Esophagus squamous epithelium (tissue), 5 donors: ENCODE data around the gene CCPG1. TPM values are rescaled to one million over a fixed set of nuclear protein-coding genes. Genes with fewer than 3 reads are reported as not detected.
A peak's percentile ranks its signal among the peaks of the same experiment; 100 is the strongest.

Experiments used
- DNase-seq: peaks from one replicate; lab custom pipeline; 2025; lab: John Stamatoyannopoulos, UW
- H3K27ac ChIP-seq, 4 donors: fragments of 200-600 bp; sonication (generic); one replicate each; pipeline ENCODE4 v1.5.1; 2016 to 2019; ENCODE audit warnings: mild to moderate bottlenecking in 1 of 4
- H3K27me3 ChIP-seq, 4 donors: fragments of 200-600 bp; sonication (generic); 1 replicate in 3 of 4; 2 replicates in 1 of 4; pipeline versions ENCODE4 v1.5.1 to v1.6.0; 2017 to 2021; ENCODE audit warnings: antibody characterized with exemption in 1 of 4
- H3K36me3 ChIP-seq, 3 donors: fragments of 200-600 bp; sonication (generic); one replicate each; pipeline ENCODE4 v1.5.1; 2016 to 2019
- H3K4me1 ChIP-seq, 3 donors: fragments of 200-600 bp; sonication (generic); one replicate each; pipeline ENCODE4 v1.5.1; 2017 to 2019
- H3K4me3 ChIP-seq, 4 donors: fragments of 200-600 bp; sonication (generic); 1 replicate in 3 of 4; 2 replicates in 1 of 4; pipeline ENCODE4 v1.5.1; 2016 to 2019; ENCODE audit warnings: mild to moderate bottlenecking in 2 of 4, moderate library complexity in 1 of 4
- H3K9me3 ChIP-seq, 3 donors: fragments of 200-600 bp; sonication (generic); one replicate each; pipeline ENCODE4 v1.5.1; 2016 to 2019
- POLR2A ChIP-seq, 4 donors: fragments of 450-650 bp; IDR thresholded peaks; one replicate each; pipeline ENCODE4 v1.6.1; 2017; ENCODE audit warnings: antibody characterized with exemption in 4 of 4, mild to moderate bottlenecking in 4 of 4, moderate library complexity in 3 of 4
- WGBS, 2 donors: methylation state at CpG; one replicate each; pipeline ENCODE4 v1.1.5; 2018; 5-methylcytosine and 5-hydroxymethylcytosine counted together
- intact Hi-C: fragments of 100-400 bp; cut with DNase I; formaldehyde crosslinking; loops from one replicate; pipeline ENCODE4 v1.15.0; 2022
- total RNA-seq, 4 donors: library from RNA; depleted of rRNA; stranded (reverse); fragments of >200 nt; gene quantifications; one replicate each; pipeline ENCODE4 v1.1.0, GENCODE V29; 2016
- TF ChIP-seq, protein P1 (sequence below), 6 experiments: fragments of 450-650 bp in 4 of 6; fragments of 200-600 bp in 2 of 6; sonication (generic) in 2 of 6; IDR thresholded peaks; one replicate each; pipeline ENCODE4 v1.5.1; 2016 to 2019; ENCODE audit warnings: antibody characterized with exemption in 6 of 6, mild to moderate bottlenecking in 4 of 6, moderate library complexity in 4 of 6
- donor health status: DM: yes; HTN: yes; CAD: no.

The CCPG1 gene
- total RNA-seq, 4 donors from 2014 or later, result 6.9 to 24.2 (median 15.4) TPM

DNA sequence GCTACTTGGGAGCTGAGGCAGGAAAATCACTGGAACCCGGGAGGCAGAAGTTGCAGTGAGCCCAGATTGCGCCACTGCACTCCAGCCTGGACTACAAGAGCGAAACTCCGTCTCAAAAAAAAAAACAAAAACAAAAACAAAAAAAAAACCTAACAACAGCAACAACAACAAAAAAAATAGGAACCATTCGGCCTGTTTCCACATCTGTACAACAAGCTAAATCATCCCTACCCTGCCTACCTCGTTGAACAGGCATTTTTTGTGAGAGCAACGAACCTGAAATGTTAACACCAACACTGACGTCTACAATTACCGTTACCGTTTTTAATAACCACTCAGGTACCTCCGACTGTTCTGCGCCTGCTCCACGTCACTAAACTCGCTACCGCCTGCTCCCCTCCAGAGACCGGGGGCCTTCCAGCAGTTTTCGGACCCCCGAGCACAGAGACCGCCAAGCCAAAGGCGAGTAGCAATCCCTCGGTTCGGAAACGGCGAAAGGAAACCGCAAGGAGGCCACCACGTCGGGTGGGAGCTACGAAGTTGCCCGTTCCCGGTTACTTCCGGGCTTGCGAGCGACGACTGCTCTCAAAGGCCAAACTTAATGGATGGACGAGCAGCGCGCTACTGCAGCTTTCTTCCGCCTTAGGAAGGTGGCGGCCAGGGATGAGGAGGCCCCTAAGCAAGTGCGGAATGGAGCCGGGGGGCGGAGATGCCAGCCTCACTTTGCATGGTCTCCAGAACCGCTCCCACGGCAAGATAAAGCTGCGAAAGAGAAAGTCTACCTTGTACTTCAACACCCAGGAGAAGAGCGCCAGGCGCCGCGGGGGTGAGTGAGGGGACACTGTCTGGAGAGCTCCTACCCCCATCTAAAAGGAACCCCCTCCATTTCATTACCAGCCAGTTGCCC is 89.3 kb downstream of the CCPG1 start, which contains the start of the genes PIGB and PIGBOS1:
Gene PIGB, plus strand, starts transcription at position 635 of the 907 bp plus-strand sequence. Its CDS starts 29 bp downstream, at position 664.
Gene PIGBOS1, minus strand, starts transcription at position 536 of the 907 bp plus-strand sequence. CDS start 1,331 bp downstream, outside the sequence.
- Histone ChIP-seq H3K27me3 (no peaks in the 10 kb centered on the region), H3K4me3 (peak within 1 kb of the TSS; percentile 52 to 95 (median 82)), H3K9me3 (no peaks in the 10 kb centered on the region), H3K27ac (peak within 1 kb of the TSS; percentile 90 to 96 (median 94)), H3K4me1 (peaks cover 0 to 46% (median 18%) of the 10 kb centered on the region in 3 donors), H3K36me3 (peaks cover 0 to 4% (median 0%) of the 10 kb centered on the region in 3 donors)
- peak; percentile 51 for DNase-seq
- intact Hi-C loops, result no loop called here
- 1 to 2% methylated on average over 21 to 23 of the region's 49 CpGs for WGBS, 2 donors
- TF ChIP-seq, protein P1, sequence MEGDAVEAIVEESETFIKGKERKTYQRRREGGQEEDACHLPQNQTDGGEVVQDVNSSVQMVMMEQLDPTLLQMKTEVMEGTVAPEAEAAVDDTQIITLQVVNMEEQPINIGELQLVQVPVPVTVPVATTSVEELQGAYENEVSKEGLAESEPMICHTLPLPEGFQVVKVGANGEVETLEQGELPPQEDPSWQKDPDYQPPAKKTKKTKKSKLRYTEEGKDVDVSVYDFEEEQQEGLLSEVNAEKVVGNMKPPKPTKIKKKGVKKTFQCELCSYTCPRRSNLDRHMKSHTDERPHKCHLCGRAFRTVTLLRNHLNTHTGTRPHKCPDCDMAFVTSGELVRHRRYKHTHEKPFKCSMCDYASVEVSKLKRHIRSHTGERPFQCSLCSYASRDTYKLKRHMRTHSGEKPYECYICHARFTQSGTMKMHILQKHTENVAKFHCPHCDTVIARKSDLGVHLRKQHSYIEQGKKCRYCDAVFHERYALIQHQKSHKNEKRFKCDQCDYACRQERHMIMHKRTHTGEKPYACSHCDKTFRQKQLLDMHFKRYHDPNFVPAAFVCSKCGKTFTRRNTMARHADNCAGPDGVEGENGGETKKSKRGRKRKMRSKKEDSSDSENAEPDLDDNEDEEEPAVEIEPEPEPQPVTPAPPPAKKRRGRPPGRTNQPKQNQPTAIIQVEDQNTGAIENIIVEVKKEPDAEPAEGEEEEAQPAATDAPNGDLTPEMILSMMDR (IDR thresholded peaks at IDR 0.05), result peak in 2 of 6 experiments; percentile 28 to 29
- peak in 2 of 4 donors; percentile 39 to 68 for TF ChIP-seq POLR2A (IDR thresholded peaks at IDR 0.05)

Other genes starting within 250 kb of the CCPG1 start
- 10 to 100 TPM; 23.1 to 78.0 (median 55.7) TPM for gene RSL24D1, start 211.4 kb downstream of the CCPG1 start, total RNA-seq
- gene RAB27A, start 118.5 kb downstream of the CCPG1 start, total RNA-seq, result 10 to 100 TPM in 3 of 4 donors, 1 to 10 TPM in 1; 8.7 to 16.2 (median 11.7) TPM
- 10 to 100 TPM in 2 of 4 donors, 1 to 10 TPM in 2; 2.6 to 13.5 (median 9.9) TPM for gene PIGBOS1, start 89.2 kb downstream of the CCPG1 start, total RNA-seq
- 10 to 100 TPM in 3 of 4 donors, 1 to 10 TPM in 1; 5.9 to 16.5 (median 13.0) TPM for gene PIGB, start 89.1 kb downstream of the CCPG1 start, total RNA-seq
- gene PIERCE2, start 136 bp upstream of the CCPG1 start, total RNA-seq, result 1 to 10 TPM in 1 of 4 donors, not detected in 3; 3.2 TPM
- gene DNAAF4, start 99.9 kb upstream of the CCPG1 start, total RNA-seq, result 1 to 10 TPM in 1 of 4 donors, under 1 TPM in 1, not detected in 2; 0.21 to 1.7 TPM
- gene PYGO1, start 180.0 kb upstream of the CCPG1 start, total RNA-seq, result 1 to 10 TPM; 1.3 to 5.1 (median 1.8) TPM